ENCODE data around the gene TMEM256. TPM values are rescaled to one million over a fixed set of nuclear protein-coding genes. Genes with fewer than 3 reads are reported as not detected.

Gene TMEM256
- polyA plus RNA-seq, 2 of the 4 experiments (the other 2 are of a cell fraction), result 127 to 164 TPM

- Histone ChIP-seq H3K9me3 (no peaks in the 10 kb centered on the region), H3K27ac (no peak overlapping the region), H3K4me3 (no peak overlapping the region), H3K4me2 (no peak overlapping the region), H3K4me1 (peaks cover 37% of the 10 kb centered on the region)
- WGBS (ENCODE audit: missing lambda C conversion rate), result 78% methylated on average over 8 of the region's 8 CpGs
- DNase-seq (ENCODE audit: low read depth in 1 of 2, low spot score in 1 of 2), result no peak
- ATAC-seq, result no peak
- no peak for FAIRE-seq
- ChIA-PET POLR2A (interaction anchor here (1.0 to 1.1 kb wide), 3 partner anchors 38 to 204 kb away, joined by 3 read pairs; partner anchors contain the start of genes PLSCR3 and ZBTB4), CTCF (interaction anchor here (0.6 to 6.6 kb wide), 43 partner anchors 12 to 331 kb away, joined by 3 to 232 read pairs (median 9); partner anchors contain the start of genes ACAP1, FGF11, MPDU1 and NEURL4)
- TF ChIP-seq E2F6 (IDR thresholded peaks at IDR 0.05; ENCODE audit: borderline replicate concordance, low read depth) (no peak), HDAC2 (IDR thresholded peaks at IDR 0.05) (no peak), HEYL (CRISPR knock-in tag; IDR thresholded peaks at IDR 0.05) (no peak), FOXS1 (CRISPR knock-in tag; IDR thresholded peaks at IDR 0.05) (no peak), KDM5A (IDR thresholded peaks at IDR 0.05) (no peak), KDM1A (IDR thresholded peaks at IDR 0.05; ENCODE audit: low read depth) (no peak), CHD4 (IDR thresholded peaks at IDR 0.05; ENCODE audit: borderline replicate concordance) (no peak), MYC (IDR thresholded peaks at IDR 0.05; ENCODE audit: borderline replicate concordance, low read length) (no peak)
Measured at GRCh38 chr17:7356756-7357155, 47.1 kb downstream of the TMEM256 start.

GRCh38 chr17:7356072-7356549, 47.8 kb downstream of the TMEM256 start:
- H3K9me3 ChIP-seq, result no peaks in the 10 kb centered on the region
- FAIRE-seq (no peak), DNase-seq (ENCODE audit: low read depth in 1 of 2, low spot score in 1 of 2) (peak; percentile 89 to 92), ATAC-seq (peak; percentile 52 to 73)
- peak overlapping the region in 1 of 2 experiments; percentile 25; a peak in 2 of 6 replicates for H3K27ac ChIP-seq
- no peak overlapping the region for H3K4me3 ChIP-seq
- ChIA-PET POLR2A (interaction anchor here (0.6 to 3.9 kb wide), 8 partner anchors 38 to 205 kb away, joined by 3 to 25 read pairs (median 4); partner anchors contain the start of genes PLSCR3, TMEM102, TMEM256 and ZBTB4), CTCF (interaction anchor here (0.6 to 6.6 kb wide), 70 partner anchors 11 to 332 kb away, joined by 3 to 232 read pairs (median 6); partner anchors contain the start of genes ACAP1, FGF11, GPS2 and MPDU1)
- 13% methylated on average over 12 of the region's 12 CpGs for WGBS (ENCODE audit: missing lambda C conversion rate)
- H3K4me2 ChIP-seq, result peak overlapping the region; percentile 48
- H3K4me1 ChIP-seq, result peaks cover 37% of the 10 kb centered on the region
- TF ChIP-seq MAX (IDR thresholded peaks at IDR 0.05), result peak; percentile 58; the same call in 1 of the 2 replicates
- no peak for TF ChIP-seq RCOR1 (IDR thresholded peaks at IDR 0.05; ENCODE audit: low read depth, low read length)
- TF ChIP-seq SREBF2 (IDR thresholded peaks at IDR 0.05), result no peak
- TF ChIP-seq CTCF (IDR thresholded peaks at IDR 0.05), result peak; percentile 96
- TF ChIP-seq HMGXB4 (CRISPR knock-in tag; IDR thresholded peaks at IDR 0.05; ENCODE audit: borderline replicate concordance), result no peak
- TF ChIP-seq ESRRA (IDR thresholded peaks at IDR 0.05; ENCODE audit: borderline replicate concordance, low read length), result no peak
- TF ChIP-seq ZSCAN20 (CRISPR knock-in tag; IDR thresholded peaks at IDR 0.05), result no peak
- no peak for TF ChIP-seq CHD4 (IDR thresholded peaks at IDR 0.05; ENCODE audit: borderline replicate concordance)
- TF ChIP-seq PBX3 (IDR thresholded peaks at IDR 0.05), result 0 out of 2 replicates have a peak, but pooled peaks have one; percentile 15
- no peak for TF ChIP-seq FOSB (CRISPR knock-in tag; IDR thresholded peaks at IDR 0.05)
- TF ChIP-seq POLR2A (IDR thresholded peaks at IDR 0.05; ENCODE audit: low read length), result no peak
- TF ChIP-seq FOXS1 (CRISPR knock-in tag; IDR thresholded peaks at IDR 0.05), result no peak
- TF ChIP-seq JUN (IDR thresholded peaks at IDR 0.05), result no peak
- TF ChIP-seq TP53 (CRISPR knock-in tag; IDR thresholded peaks at IDR 0.05), result no peak
- TF ChIP-seq SMC3 (IDR thresholded peaks at IDR 0.05), result peak; percentile 89
- TF ChIP-seq POLR2AphosphoS2 (conservative IDR thresholded peaks at IDR 0.05; ENCODE audit: low read length), result no peak
- peak; percentile 95 to 96 for TF ChIP-seq RAD21 (conservative IDR thresholded peaks at IDR 0.05 in 1 of 2, IDR thresholded peaks at IDR 0.05 in 1 of 2)
- peak; percentile 66; the same call in 1 of the 2 replicates for TF ChIP-seq MAZ (IDR thresholded peaks at IDR 0.05; ENCODE audit: borderline replicate concordance, low read depth, low read length)
